ENCODE results near the gene SHC3. TPM values are rescaled to one million over a fixed set of nuclear protein-coding genes. Genes with fewer than 3 reads are reported as not detected.

The SHC3 gene, protein sequence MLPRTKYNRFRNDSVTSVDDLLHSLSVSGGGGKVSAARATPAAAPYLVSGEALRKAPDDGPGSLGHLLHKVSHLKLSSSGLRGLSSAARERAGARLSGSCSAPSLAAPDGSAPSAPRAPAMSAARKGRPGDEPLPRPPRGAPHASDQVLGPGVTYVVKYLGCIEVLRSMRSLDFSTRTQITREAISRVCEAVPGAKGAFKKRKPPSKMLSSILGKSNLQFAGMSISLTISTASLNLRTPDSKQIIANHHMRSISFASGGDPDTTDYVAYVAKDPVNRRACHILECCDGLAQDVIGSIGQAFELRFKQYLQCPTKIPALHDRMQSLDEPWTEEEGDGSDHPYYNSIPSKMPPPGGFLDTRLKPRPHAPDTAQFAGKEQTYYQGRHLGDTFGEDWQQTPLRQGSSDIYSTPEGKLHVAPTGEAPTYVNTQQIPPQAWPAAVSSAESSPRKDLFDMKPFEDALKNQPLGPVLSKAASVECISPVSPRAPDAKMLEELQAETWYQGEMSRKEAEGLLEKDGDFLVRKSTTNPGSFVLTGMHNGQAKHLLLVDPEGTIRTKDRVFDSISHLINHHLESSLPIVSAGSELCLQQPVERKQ
- not detected for total RNA-seq
- 0.08 TPM for polyA plus RNA-seq (2013, experiment 1 of 2)
- polyA plus RNA-seq (2013, experiment 2 of 2): 0.04 TPM
- 0 to 0.97 (median 0.07) reads per million in 172 experiments for total RNA-seq

DNA sequence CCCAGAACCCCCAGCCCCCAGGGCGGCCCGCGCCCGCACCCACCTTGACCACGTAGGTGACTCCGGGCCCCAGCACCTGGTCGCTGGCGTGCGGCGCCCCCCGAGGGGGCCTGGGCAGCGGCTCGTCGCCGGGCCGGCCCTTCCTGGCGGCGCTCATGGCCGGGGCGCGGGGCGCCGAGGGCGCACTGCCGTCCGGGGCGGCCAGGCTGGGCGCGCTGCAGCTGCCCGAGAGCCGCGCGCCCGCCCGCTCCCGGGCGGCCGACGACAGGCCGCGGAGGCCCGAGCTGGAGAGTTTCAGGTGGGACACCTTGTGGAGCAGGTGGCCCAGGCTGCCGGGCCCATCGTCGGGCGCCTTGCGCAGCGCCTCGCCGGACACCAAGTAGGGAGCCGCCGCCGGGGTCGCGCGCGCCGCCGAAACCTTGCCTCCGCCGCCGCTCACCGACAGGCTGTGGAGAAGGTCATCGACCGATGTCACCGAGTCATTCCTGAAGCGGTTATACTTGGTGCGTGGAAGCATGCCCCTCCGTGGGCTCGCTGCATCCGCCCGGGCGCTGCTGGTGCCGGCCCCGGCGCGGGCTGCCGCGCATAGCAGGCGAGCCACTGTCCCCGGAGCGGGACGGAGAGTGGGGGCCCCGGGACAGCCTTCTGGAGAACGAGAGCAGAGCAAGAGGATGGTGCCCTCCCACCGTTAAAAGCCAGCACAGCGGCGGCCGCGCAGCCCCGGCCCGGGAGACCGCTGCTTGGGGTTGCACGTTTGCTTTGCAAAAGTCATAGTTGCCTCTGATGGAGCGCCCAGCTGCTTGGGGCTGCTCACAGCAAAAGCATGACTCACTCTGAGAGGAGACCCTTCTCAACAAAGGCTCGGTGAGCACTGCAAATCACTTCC is at the start of gene SHC3:
Gene SHC3, minus strand, starts transcription at position 875 of the 886 bp plus-strand sequence. Its CDS starts 358 bp downstream, at position 517.
- CTCF ChIA-PET: no interaction called here
- no peaks in the 10 kb centered on the region for H3K9me3 ChIP-seq (ENCODE audit: control insufficient read depth in 1 of 2, insufficient read depth in 1 of 2, low read length in 2 of 2)
- Mint-ChIP-seq H3K9me3 (no peaks in the 10 kb centered on the region), H3K27ac (no peak within 1 kb of the TSS), H3K27me3 (peaks cover 60% of the 10 kb centered on the region), H3K36me3 (ENCODE audit: low read depth) (no peaks in the 10 kb centered on the region), H3K4me3 (no peak within 1 kb of the TSS), H3K4me1 (ENCODE audit: low read depth) (peaks cover 13% of the 10 kb centered on the region)
- POLR2A ChIA-PET: no interaction called here
- DNase-seq (no peak), ATAC-seq (ENCODE audit: poor library complexity) (no peak)
- H3K36me3 ChIP-seq (ENCODE audit: insufficient read depth, low read length): no peaks in the 10 kb centered on the region
- peaks cover 14% of the 10 kb centered on the region for H3K4me1 ChIP-seq (ENCODE audit: insufficient read depth, low read length)
- H3K27ac ChIP-seq (ENCODE audit: low read depth in 1 of 2, low read length in 2 of 2): no peak within 1 kb of the TSS
- H3K4me3 ChIP-seq (ENCODE audit: low read length): no peak within 1 kb of the TSS
- peaks cover 37 to 63% of the 10 kb centered on the region in 2 experiments for H3K27me3 ChIP-seq (ENCODE audit: control insufficient read depth in 1 of 2, insufficient read depth in 2 of 2, low read length in 2 of 2)
- intact Hi-C loops (cut with DNase I, micrococcal nuclease): no loop called here
- TF ChIP-seq CTCF (IDR thresholded peaks at IDR 0.05): no peak

DNA sequence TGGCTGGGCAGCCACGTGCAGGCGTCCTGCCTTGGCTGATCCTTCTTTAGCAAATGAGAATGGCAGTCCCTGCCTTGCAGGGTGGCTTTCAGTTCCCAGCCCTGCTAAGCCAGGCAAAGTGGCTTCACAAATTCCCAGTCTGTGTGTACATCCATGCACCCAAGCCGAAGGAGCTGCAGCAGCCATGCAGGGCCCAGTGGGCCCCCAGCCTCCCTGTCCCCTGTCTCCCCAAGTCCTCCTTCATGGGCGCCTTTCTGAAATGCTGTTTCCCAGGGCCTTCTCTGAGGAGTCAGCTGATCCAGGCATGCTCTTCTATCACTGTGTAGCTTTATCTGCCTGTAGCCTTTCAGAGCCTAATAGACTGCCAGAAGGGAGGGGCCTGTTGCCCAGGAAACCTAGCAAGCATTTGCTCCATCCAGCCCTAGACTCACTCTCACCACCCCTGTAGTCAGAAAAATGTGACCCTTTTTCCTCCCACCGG is 47.4 kb upstream of the SHC3 start:
- H3K9me3 Mint-ChIP-seq: peaks cover 2% of the 10 kb centered on the region
- H3K4me3 ChIP-seq (ENCODE audit: low read length): no peak overlapping the region
- CTCF ChIA-PET: no interaction called here
- intact Hi-C loops (cut with DNase I, micrococcal nuclease): no loop called here
- peaks cover 0 to 4% of the 10 kb centered on the region in 2 experiments for H3K9me3 ChIP-seq (ENCODE audit: control insufficient read depth in 1 of 2, insufficient read depth in 1 of 2, low read length in 2 of 2)
- no peak overlapping the region for H3K4me3 Mint-ChIP-seq
- no peaks in the 10 kb centered on the region for H3K4me1 Mint-ChIP-seq (ENCODE audit: low read depth)
- no peak overlapping the region for H3K27ac ChIP-seq (ENCODE audit: low read depth in 1 of 2, low read length in 2 of 2)
- H3K4me1 ChIP-seq (ENCODE audit: insufficient read depth, low read length): no peaks in the 10 kb centered on the region
- H3K36me3 ChIP-seq (ENCODE audit: insufficient read depth, low read length): no peaks in the 10 kb centered on the region
- DNase-seq: no peak
- TF ChIP-seq CTCF (IDR thresholded peaks at IDR 0.05): no peak
- peaks cover 39% of the 10 kb centered on the region for H3K27me3 Mint-ChIP-seq
- POLR2A ChIA-PET: no interaction called here
- no peaks in the 10 kb centered on the region for H3K36me3 Mint-ChIP-seq (ENCODE audit: low read depth)
- H3K27me3 ChIP-seq (ENCODE audit: control insufficient read depth in 1 of 2, insufficient read depth in 2 of 2, low read length in 2 of 2): peaks cover 2 to 17% of the 10 kb centered on the region in 2 experiments
- no peak overlapping the region for H3K27ac Mint-ChIP-seq
- no peak for ATAC-seq (ENCODE audit: poor library complexity)

DNA sequence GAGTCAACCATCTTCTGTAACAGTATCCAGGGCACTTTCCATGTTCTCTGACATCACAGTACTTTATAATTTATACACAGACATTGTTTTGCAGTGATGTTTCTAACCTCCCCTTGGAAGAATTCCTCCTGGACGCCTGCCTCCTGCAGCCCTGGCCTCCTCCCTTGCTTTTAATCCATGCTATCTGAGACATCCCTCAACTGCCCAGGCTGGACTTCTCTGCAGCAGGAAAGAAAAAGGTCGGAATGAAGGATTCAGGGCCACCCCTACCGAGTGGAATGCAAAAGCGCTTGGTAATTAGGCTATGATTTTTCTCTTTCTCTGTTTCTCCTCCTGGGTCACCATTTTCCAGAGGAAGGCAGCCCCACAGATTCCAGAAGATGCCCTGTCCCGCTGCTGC is 47.0 kb upstream of the SHC3 start:
- no peak for TF ChIP-seq CTCF (IDR thresholded peaks at IDR 0.05)
- H3K27me3 Mint-ChIP-seq: peaks cover 36% of the 10 kb centered on the region
- Histone ChIP-seq H3K27me3 (ENCODE audit: control insufficient read depth in 1 of 2, insufficient read depth in 2 of 2, low read length in 2 of 2) (peaks cover 2 to 17% of the 10 kb centered on the region in 2 experiments), H3K9me3 (ENCODE audit: control insufficient read depth in 1 of 2, insufficient read depth in 1 of 2, low read length in 2 of 2) (peaks cover 0 to 4% of the 10 kb centered on the region in 2 experiments), H3K4me1 (ENCODE audit: insufficient read depth, low read length) (no peaks in the 10 kb centered on the region), H3K4me3 (ENCODE audit: low read length) (no peak overlapping the region), H3K27ac (ENCODE audit: low read depth in 1 of 2, low read length in 2 of 2) (no peak overlapping the region), H3K36me3 (ENCODE audit: insufficient read depth, low read length) (no peaks in the 10 kb centered on the region)
- H3K36me3 Mint-ChIP-seq (ENCODE audit: low read depth): no peaks in the 10 kb centered on the region
- ATAC-seq (ENCODE audit: poor library complexity) (no peak), DNase-seq (no peak)
- CTCF ChIA-PET: no interaction called here
- POLR2A ChIA-PET: no interaction called here
- no peak overlapping the region for H3K27ac Mint-ChIP-seq
- no peaks in the 10 kb centered on the region for H3K4me1 Mint-ChIP-seq (ENCODE audit: low read depth)
- peaks cover 2% of the 10 kb centered on the region for H3K9me3 Mint-ChIP-seq
- H3K4me3 Mint-ChIP-seq: no peak overlapping the region
- intact Hi-C loops (cut with DNase I, micrococcal nuclease): no loop called here

Data from CD4-positive, alpha-beta T cell (primary cell).